Stimulated activated CD8-positive, alpha-beta memory T cell treated with anti-CD3 and anti-CD28 coated beads, Interleukin-4, amount 100 ng/mL, for 24 hours (primary cell): ENCODE results near the gene TNS4.

Source experiments
- DNase-seq: peaks from one replicate; pipeline ENCODE4 v3.0.0-alpha.2; 2020; ENCODE audit warnings: low read depth

TNS4 gene

GRCh38 chr17:40490982-40491381 is 10.4 kb downstream of the TNS4 start:
- DNase-seq: no peak

GRCh38 chr17:40490289-40490853 is 11.1 kb downstream of the TNS4 start:
- no peak for DNase-seq

- no peak for DNase-seq
These were observed 13.9 kb downstream of the TNS4 start for GRCh38 chr17:40487371-40488020.

GRCh38 chr17:40486522-40487370 is 14.7 kb downstream of the TNS4 start:
- no peak for DNase-seq

- no peak for DNase-seq
These were observed 15.4 kb downstream of the TNS4 start for GRCh38 chr17:40485851-40486521.

GRCh38 chr17:40484973-40485530 is 16.4 kb downstream of the TNS4 start:
- DNase-seq: no peak

GRCh38 chr17:40484285-40484972 is 17.0 kb downstream of the TNS4 start:
- DNase-seq: no peak

- no peak for DNase-seq
These were observed 17.7 kb downstream of the TNS4 start for GRCh38 chr17:40483679-40484078.

GRCh38 chr17:40482722-40483121 is 18.7 kb downstream of the TNS4 start:
- no peak for DNase-seq

GRCh38 chr17:40481106-40481505 is 20.3 kb downstream of the TNS4 start:
- DNase-seq: no peak

- DNase-seq: peak; percentile 76
These were observed 20.9 kb downstream of the TNS4 start for GRCh38 chr17:40480501-40481003.

- no peak for DNase-seq
These were observed 21.5 kb downstream of the TNS4 start for GRCh38 chr17:40479754-40480480.

GRCh38 chr17:40478486-40478885 is 22.9 kb downstream of the TNS4 start:
- DNase-seq: no peak

GRCh38 chr17:40477796-40478195 is 23.6 kb downstream of the TNS4 start:
- no peak for DNase-seq

GRCh38 chr17:40475234-40475908 is 26.1 kb downstream of the TNS4 start:
- no peak for DNase-seq

GRCh38 chr17:40474419-40475002 is 26.9 kb downstream of the TNS4 start:
- DNase-seq: no peak

- DNase-seq: no peak
These were observed 27.7 kb downstream of the TNS4 start for GRCh38 chr17:40473573-40474365.

GRCh38 chr17:40472733-40473452 is 28.5 kb downstream of the TNS4 start:
- no peak for DNase-seq
